HEK293 (cell line): ENCODE measurements around the gene CENPF.

Experiments used
- CTCF ChIA-PET: fragments of 350-600 bp; formaldehyde crosslinking; extraction: SDS; loops from one replicate; lab custom pipeline; 2021; ENCODE audit warnings: antibody characterized with exemption; lab: Yijun Ruan, JAX
- POLR2A ChIA-PET: fragments of 300-600 bp; formaldehyde crosslinking; extraction: SDS; loops from one replicate; lab custom pipeline; 2020; ENCODE audit warnings: antibody characterized with exemption, inconsistent platforms; lab: Yijun Ruan, JAX
- H3K27ac ChIP-seq: fragments of 200-500 bp; sonication (Bioruptor generic); 2 replicates; pipeline ENCODE4 v1.5.1; 2014; ENCODE audit warnings: low read depth, low read length, control low read depth, inconsistent platforms; ENCODE audit errors: extremely low read depth
- H3K36me3 ChIP-seq, 2 experiments: fragments of 200-500 bp in 1 of 2; sonication (Bioruptor generic) in 1 of 2; 1 replicate in 1 of 2; 2 replicates in 1 of 2; pipeline ENCODE4 v1.5.1; 2014 to 2017; ENCODE audit warnings: inconsistent platforms in 2 of 2, low read length in 2 of 2; ENCODE audit not compliant: control insufficient read depth in 2 of 2, insufficient read depth in 1 of 2
- H3K4me1 ChIP-seq: fragments of 200-500 bp; sonication (Bioruptor generic); 2 replicates; pipeline ENCODE4 v1.5.1; 2014; ENCODE audit warnings: mild to moderate bottlenecking, low read length, inconsistent platforms; ENCODE audit not compliant: control insufficient read depth, insufficient read depth
- H3K4me3 ChIP-seq: 2 replicates; pipeline ENCODE4 v1.5.1; 2011; ENCODE audit warnings: low read depth, mild to moderate bottlenecking, control low read depth, low read length, moderate library complexity
- H3K9me3 ChIP-seq: fragments of 200-500 bp; sonication (Bioruptor generic); 2 replicates; pipeline ENCODE4 v1.5.1; 2014; ENCODE audit warnings: low read depth, low read length, inconsistent platforms; ENCODE audit not compliant: control insufficient read depth, insufficient read depth
- BCL11A ChIP-seq: fragments of 450-650 bp; formaldehyde crosslinking; IDR thresholded peaks from 2 replicates; pipeline ENCODE4 v1.5.1; 2016; ENCODE audit warnings: low read depth, missing biosample characterization, missing genetic modification characterization
- IKZF3 ChIP-seq: fragments of 450-650 bp; IDR thresholded peaks from 2 replicates; pipeline ENCODE4 v1.5.0; 2018; ENCODE audit warnings: missing biosample characterization, mild to moderate bottlenecking, missing genetic modification characterization, moderate library complexity
- ZBTB20 ChIP-seq: fragments of 450-650 bp; formaldehyde crosslinking; IDR thresholded peaks from 2 replicates; pipeline ENCODE4 v1.5.1; 2016; ENCODE audit warnings: missing biosample characterization, missing genetic modification characterization
- ZNF133 ChIP-seq: fragments of 450-650 bp; formaldehyde crosslinking; IDR thresholded peaks from 2 replicates; pipeline ENCODE4 v1.5.1; 2016; ENCODE audit warnings: missing biosample characterization, missing genetic modification characterization
- ZNF24 ChIP-seq: fragments of 450-650 bp; formaldehyde crosslinking; IDR thresholded peaks from 2 replicates; pipeline ENCODE4 v1.5.1; 2016; ENCODE audit warnings: missing biosample characterization, missing genetic modification characterization
- ZNF292 ChIP-seq: fragments of 450-650 bp; formaldehyde crosslinking; IDR thresholded peaks from 2 replicates; pipeline ENCODE4 v1.5.1; 2016; ENCODE audit warnings: low read depth, missing biosample characterization, missing genetic modification characterization, borderline replicate concordance
- ZNF324 ChIP-seq: fragments of 450-650 bp; formaldehyde crosslinking; IDR thresholded peaks from 2 replicates; pipeline ENCODE4 v1.5.1; 2016; ENCODE audit warnings: missing biosample characterization, missing genetic modification characterization
- ZNF335 ChIP-seq: fragments of 450-650 bp; formaldehyde crosslinking; conservative IDR thresholded peaks from 2 replicates; pipeline ENCODE4 v1.5.1; 2016; ENCODE audit warnings: missing biosample characterization, missing genetic modification characterization
- ZNF404 ChIP-seq: fragments of 450-650 bp; formaldehyde crosslinking; IDR thresholded peaks from 2 replicates; pipeline ENCODE4 v1.5.1; 2017; ENCODE audit warnings: missing biosample characterization, missing genetic modification characterization
- ZNF510 ChIP-seq: fragments of 450-650 bp; formaldehyde crosslinking; IDR thresholded peaks from 2 replicates; pipeline ENCODE4 v1.5.1; 2018; ENCODE audit warnings: mild to moderate bottlenecking, missing genetic modification characterization, missing biosample characterization; ENCODE audit not compliant: insufficient replicate concordance
- ZNF596 ChIP-seq: fragments of 450-650 bp; IDR thresholded peaks from 2 replicates; pipeline ENCODE4 v1.5.0; 2018; ENCODE audit warnings: missing biosample characterization, mild to moderate bottlenecking, missing genetic modification characterization, moderate library complexity
- ZNF654 ChIP-seq: fragments of 450-650 bp; formaldehyde crosslinking; IDR thresholded peaks from 2 replicates; pipeline ENCODE4 v1.5.1; 2016; ENCODE audit warnings: low read depth, missing biosample characterization, missing genetic modification characterization
- ZNF701 ChIP-seq: fragments of 450-650 bp; formaldehyde crosslinking; IDR thresholded peaks from 2 replicates; pipeline ENCODE4 v1.5.1; 2016; ENCODE audit warnings: missing biosample characterization, missing genetic modification characterization
- TF ChIP-seq, protein P1 (sequence below): fragments of 450-650 bp; formaldehyde crosslinking; IDR thresholded peaks from 2 replicates; pipeline ENCODE4 v1.5.1; 2016; ENCODE audit warnings: missing biosample characterization, missing genetic modification characterization, borderline replicate concordance
- TF ChIP-seq, protein P2 (sequence below): fragments of 450-650 bp; formaldehyde crosslinking; IDR thresholded peaks from 2 replicates; pipeline ENCODE4 v1.5.1; 2017; ENCODE audit warnings: missing biosample characterization, missing genetic modification characterization
- TF ChIP-seq, protein P3 (sequence below): fragments of 450-650 bp; formaldehyde crosslinking; IDR thresholded peaks from 2 replicates; pipeline ENCODE4 v1.5.1; 2016; ENCODE audit warnings: missing biosample characterization, missing genetic modification characterization
- TF ChIP-seq, protein P4 (sequence below): fragments of 450-650 bp; formaldehyde crosslinking; IDR thresholded peaks from 2 replicates; pipeline ENCODE4 v1.5.1; 2017; ENCODE audit warnings: missing biosample characterization, mild to moderate bottlenecking, missing genetic modification characterization, moderate library complexity

Gene CENPF

DNA sequence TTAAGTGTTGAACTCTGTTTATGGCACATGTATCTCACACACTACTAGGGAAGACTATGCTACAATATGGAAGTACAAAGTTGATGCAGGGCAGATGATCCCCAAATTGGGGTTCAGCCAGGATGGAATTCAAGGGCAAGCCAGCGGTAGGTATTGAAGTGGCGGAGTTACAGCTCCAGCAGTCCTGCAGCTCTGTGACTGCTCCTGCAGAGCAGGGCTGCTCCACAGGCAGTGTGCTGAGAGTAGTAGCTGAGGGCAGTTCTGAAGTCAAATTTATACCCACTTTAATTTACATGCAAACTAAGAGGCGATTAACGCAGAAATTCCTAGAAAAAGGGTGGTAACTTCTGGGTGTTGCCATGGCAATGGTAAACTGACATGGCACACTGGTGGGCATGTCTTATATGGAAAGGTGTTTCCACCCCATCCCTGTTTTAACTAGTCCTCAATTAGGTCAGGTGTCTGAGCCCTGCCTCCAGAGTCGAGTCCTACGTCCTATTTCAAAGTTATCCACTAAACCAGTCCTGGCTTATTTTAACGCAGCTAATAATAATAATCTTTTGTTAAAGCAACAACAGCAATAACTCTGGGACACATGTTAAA is 20.6 kb upstream of the CENPF start (continued):
- TF ChIP-seq, protein P1, sequence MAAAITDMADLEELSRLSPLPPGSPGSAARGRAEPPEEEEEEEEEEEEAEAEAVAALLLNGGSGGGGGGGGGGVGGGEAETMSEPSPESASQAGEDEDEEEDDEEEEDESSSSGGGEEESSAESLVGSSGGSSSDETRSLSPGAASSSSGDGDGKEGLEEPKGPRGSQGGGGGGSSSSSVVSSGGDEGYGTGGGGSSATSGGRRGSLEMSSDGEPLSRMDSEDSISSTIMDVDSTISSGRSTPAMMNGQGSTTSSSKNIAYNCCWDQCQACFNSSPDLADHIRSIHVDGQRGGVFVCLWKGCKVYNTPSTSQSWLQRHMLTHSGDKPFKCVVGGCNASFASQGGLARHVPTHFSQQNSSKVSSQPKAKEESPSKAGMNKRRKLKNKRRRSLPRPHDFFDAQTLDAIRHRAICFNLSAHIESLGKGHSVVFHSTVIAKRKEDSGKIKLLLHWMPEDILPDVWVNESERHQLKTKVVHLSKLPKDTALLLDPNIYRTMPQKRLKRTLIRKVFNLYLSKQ: no peak

DNA sequence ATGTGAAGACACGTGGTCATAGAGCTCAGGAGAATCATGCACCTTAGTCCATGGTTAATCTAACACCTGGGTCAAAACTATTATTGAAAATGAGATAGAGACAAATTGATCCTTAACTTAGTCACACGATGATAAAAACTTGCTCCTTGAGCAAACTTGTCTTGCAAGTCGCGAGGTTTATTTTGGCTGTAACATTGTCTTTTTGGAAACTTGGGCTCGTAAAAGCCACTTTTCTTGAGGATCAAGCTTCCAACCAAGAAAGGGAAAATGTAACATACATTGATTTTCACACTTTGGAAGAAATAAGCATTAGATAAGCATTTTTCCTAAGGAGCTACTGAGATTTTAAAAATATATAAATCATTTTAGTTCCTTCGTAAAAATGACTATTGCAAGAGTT is 19.9 kb upstream of the CENPF start:
- CTCF ChIA-PET: interaction anchor here (0.6 to 19.1 kb wide), 6 partner anchors 18 to 369 kb away, joined by 3 to 404 read pairs (median 4); no protein-coding TSS in a partner anchor

DNA sequence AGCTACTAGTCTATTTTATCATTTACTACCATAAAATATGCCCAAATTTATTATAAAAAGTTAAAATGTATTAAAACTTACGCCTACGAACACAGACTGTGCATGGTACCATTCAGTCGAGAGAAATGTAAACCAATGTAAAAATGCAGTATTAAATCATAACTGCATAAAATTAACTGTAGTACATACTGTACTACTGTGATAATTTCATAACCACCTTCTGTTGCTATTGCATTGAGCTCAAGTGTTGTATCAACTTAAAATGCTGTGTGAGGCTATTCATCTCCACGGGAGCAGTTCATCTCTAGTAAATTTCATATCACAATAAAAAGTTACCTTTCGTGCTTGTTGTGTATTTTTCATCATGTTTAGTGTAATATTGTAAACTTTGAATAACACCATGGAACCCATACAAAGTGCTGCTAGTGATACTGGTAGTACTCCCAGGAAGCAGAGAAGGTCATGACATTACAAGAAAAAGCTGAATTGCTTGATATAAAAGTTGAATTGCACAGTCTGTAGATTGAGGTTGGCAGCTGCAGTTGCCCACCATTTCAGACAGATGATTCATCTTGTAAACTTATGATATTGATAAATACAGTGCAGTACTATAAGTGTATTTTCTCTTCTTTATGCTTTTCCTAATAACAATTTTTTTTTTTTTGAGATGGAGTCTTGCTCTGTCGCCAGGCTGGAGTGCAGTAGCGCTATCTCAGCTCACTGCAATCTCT is 19.0 kb upstream of the CENPF start:
- TF ChIP-seq IKZF3: no peak
- TF ChIP-seq, protein P2, sequence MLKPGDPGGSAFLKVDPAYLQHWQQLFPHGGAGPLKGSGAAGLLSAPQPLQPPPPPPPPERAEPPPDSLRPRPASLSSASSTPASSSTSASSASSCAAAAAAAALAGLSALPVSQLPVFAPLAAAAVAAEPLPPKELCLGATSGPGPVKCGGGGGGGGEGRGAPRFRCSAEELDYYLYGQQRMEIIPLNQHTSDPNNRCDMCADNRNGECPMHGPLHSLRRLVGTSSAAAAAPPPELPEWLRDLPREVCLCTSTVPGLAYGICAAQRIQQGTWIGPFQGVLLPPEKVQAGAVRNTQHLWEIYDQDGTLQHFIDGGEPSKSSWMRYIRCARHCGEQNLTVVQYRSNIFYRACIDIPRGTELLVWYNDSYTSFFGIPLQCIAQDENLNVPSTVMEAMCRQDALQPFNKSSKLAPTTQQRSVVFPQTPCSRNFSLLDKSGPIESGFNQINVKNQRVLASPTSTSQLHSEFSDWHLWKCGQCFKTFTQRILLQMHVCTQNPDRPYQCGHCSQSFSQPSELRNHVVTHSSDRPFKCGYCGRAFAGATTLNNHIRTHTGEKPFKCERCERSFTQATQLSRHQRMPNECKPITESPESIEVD: 0 out of 2 replicates have a peak, but pooled peaks have one; percentile 15
- no peaks in the 10 kb centered on the region for H3K4me1 ChIP-seq
- no peaks in the 10 kb centered on the region for H3K9me3 ChIP-seq
- no peak overlapping the region for H3K27ac ChIP-seq
- ChIA-PET POLR2A (no interaction called here), CTCF (interaction anchor here (0.5 to 19.1 kb wide), 31 partner anchors 9 to 1463 kb away, joined by 3 to 404 read pairs (median 4); no protein-coding TSS in a partner anchor)
- H3K36me3 ChIP-seq: no peaks in the 10 kb centered on the region
- no peak overlapping the region for H3K4me3 ChIP-seq

More for the DNA sequence above, 19.9 kb upstream of the CENPF start:
- H3K27ac ChIP-seq: no peak overlapping the region
- no peaks in the 10 kb centered on the region for H3K9me3 ChIP-seq
- H3K4me1 ChIP-seq: no peaks in the 10 kb centered on the region
- TF ChIP-seq ZBTB20 (tag by site-specific recombination) (no peak), BCL11A (tag by site-specific recombination) (no peak), ZNF324 (tag by site-specific recombination) (no peak), ZNF510 (tag by site-specific recombination) (peak; percentile 32), ZNF701 (tag by site-specific recombination) (no peak)
- TF ChIP-seq, protein P2: peak; percentile 69
- no peaks in the 10 kb centered on the region for H3K36me3 ChIP-seq
- POLR2A ChIA-PET: no interaction called here
- H3K4me3 ChIP-seq: no peak overlapping the region

DNA sequence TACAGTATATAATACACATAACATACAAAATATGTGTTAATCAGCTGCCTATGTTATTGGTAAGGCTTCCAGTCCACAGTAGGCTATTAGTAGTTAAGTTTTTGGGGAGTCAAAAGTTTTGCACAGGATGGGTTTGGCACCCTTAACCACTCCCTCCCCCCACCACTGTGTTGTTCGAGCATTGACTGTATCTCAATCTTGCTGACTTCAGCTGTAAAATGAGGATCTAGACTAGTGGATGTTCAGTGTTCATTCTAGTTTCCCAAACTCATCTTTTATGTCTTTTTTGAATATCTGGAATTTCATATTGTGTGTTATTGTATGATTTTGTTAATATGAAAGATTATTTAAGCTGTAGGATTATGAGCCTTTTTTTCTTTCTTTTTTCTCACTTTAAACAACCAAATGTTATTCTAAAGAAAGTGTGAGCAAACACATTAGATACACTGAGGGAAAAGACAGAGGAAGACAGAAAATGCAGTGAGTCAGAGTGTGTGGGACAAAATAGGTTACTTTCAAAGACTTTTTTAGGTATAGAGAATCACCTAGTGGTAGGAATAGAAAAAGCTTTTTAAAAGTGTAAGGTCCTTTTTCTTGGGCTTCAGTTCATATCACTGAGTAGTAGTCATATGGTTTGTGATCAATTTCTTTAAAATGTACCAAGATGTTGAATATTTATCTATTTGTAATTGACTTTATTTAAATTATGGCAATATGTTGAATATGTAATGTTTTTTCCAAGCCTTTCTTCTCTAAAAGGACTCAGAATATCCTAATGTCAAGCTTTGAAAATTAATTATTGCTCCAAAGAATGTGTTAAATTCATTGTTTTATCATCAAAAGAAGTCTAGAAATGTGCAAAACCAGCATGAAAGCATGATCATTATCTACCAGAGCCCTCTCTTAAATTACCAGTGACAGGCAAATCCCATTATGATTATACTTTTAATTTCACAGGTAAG is 17.9 kb upstream of the CENPF start:
- POLR2A ChIA-PET: interaction anchor here (2.0 kb wide), 1 partner anchor 34 kb away, joined by 5 read pairs; the partner anchor contains the start of gene PTPN14
- Histone ChIP-seq H3K27ac (no peak overlapping the region), H3K4me1 (no peaks in the 10 kb centered on the region), H3K9me3 (no peaks in the 10 kb centered on the region), H3K36me3 (no peaks in the 10 kb centered on the region), H3K4me3 (no peak overlapping the region)
- CTCF ChIA-PET: interaction anchor here (0.6 to 19.1 kb wide), 49 partner anchors 8 to 1182 kb away, joined by 3 to 404 read pairs (median 4); no protein-coding TSS in a partner anchor
- TF ChIP-seq ZNF654 (peak; percentile 99), ZNF596 (tag by site-specific recombination) (no peak), ZNF292 (no peak), ZNF24 (no peak), ZNF133 (no peak), ZNF404 (tag by site-specific recombination) (no peak), ZNF335 (tag by site-specific recombination) (no peak)
- TF ChIP-seq, protein P3, sequence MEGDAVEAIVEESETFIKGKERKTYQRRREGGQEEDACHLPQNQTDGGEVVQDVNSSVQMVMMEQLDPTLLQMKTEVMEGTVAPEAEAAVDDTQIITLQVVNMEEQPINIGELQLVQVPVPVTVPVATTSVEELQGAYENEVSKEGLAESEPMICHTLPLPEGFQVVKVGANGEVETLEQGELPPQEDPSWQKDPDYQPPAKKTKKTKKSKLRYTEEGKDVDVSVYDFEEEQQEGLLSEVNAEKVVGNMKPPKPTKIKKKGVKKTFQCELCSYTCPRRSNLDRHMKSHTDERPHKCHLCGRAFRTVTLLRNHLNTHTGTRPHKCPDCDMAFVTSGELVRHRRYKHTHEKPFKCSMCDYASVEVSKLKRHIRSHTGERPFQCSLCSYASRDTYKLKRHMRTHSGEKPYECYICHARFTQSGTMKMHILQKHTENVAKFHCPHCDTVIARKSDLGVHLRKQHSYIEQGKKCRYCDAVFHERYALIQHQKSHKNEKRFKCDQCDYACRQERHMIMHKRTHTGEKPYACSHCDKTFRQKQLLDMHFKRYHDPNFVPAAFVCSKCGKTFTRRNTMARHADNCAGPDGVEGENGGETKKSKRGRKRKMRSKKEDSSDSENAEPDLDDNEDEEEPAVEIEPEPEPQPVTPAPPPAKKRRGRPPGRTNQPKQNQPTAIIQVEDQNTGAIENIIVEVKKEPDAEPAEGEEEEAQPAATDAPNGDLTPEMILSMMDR (tag by site-specific recombination): peak; percentile 56; the same call in 1 of the 2 replicates
- TF ChIP-seq, protein P4, sequence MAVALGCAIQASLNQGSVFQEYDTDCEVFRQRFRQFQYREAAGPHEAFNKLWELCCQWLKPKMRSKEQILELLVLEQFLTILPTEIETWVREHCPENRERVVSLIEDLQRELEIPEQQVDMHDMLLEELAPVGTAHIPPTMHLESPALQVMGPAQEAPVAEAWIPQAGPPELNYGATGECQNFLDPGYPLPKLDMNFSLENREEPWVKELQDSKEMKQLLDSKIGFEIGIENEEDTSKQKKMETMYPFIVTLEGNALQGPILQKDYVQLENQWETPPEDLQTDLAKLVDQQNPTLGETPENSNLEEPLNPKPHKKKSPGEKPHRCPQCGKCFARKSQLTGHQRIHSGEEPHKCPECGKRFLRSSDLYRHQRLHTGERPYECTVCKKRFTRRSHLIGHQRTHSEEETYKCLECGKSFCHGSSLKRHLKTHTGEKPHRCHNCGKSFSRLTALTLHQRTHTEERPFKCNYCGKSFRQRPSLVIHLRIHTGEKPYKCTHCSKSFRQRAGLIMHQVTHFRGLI (tag by site-specific recombination): no peak
